ENCODE data around the gene PXT1.

PXT1 gene

GRCh38 chr6:36360241-36361054 lies 82.2 kb downstream of the PXT1 start:
- peak; percentile 74 for TF ChIP-seq CTCF (IDR thresholded peaks at IDR 0.05; ENCODE audit: borderline replicate concordance, control extremely low read depth, extremely low read depth, insufficient read depth, missing control alignments)
- DNase-seq (ENCODE audit: low spot score) = peak; percentile 78
- in situ Hi-C loops (cut with MboI; ENCODE audit: low sequenced_read_pairs, unreplicated experiment) = no loop called here

GRCh38 chr6:36358226-36358915 lies 84.3 kb downstream of the PXT1 start:
- in situ Hi-C loops (cut with MboI; ENCODE audit: low sequenced_read_pairs, unreplicated experiment) = no loop called here
- no peak for TF ChIP-seq CTCF (IDR thresholded peaks at IDR 0.05; ENCODE audit: borderline replicate concordance, control extremely low read depth, extremely low read depth, insufficient read depth, missing control alignments)
- no peak for DNase-seq (ENCODE audit: low spot score)

- DNase-seq (ENCODE audit: low spot score) = no peak
- in situ Hi-C loops (cut with MboI; ENCODE audit: low sequenced_read_pairs, unreplicated experiment) = no loop called here
- no peak for TF ChIP-seq CTCF (IDR thresholded peaks at IDR 0.05; ENCODE audit: borderline replicate concordance, control extremely low read depth, extremely low read depth, insufficient read depth, missing control alignments)
Observed at GRCh38 chr6:36357872-36358225, 84.8 kb downstream of the PXT1 start.

GRCh38 chr6:36355819-36356218 lies 86.8 kb downstream of the PXT1 start:
- no peak for DNase-seq (ENCODE audit: low spot score)
- in situ Hi-C loops (cut with MboI; ENCODE audit: low sequenced_read_pairs, unreplicated experiment) = no loop called here
- TF ChIP-seq CTCF (IDR thresholded peaks at IDR 0.05; ENCODE audit: borderline replicate concordance, control extremely low read depth, extremely low read depth, insufficient read depth, missing control alignments) = no peak

- DNase-seq (ENCODE audit: low spot score) = no peak
- in situ Hi-C loops (cut with MboI; ENCODE audit: low sequenced_read_pairs, unreplicated experiment) = no loop called here
- TF ChIP-seq CTCF (IDR thresholded peaks at IDR 0.05; ENCODE audit: borderline replicate concordance, control extremely low read depth, extremely low read depth, insufficient read depth, missing control alignments) = no peak
Observed at GRCh38 chr6:36353411-36353915, 89.2 kb downstream of the PXT1 start.

GRCh38 chr6:36352477-36353157 lies 90.0 kb downstream of the PXT1 start:
- in situ Hi-C loops (cut with MboI; ENCODE audit: low sequenced_read_pairs, unreplicated experiment) = no loop called here
- no peak for DNase-seq (ENCODE audit: low spot score)
- no peak for TF ChIP-seq CTCF (IDR thresholded peaks at IDR 0.05; ENCODE audit: borderline replicate concordance, control extremely low read depth, extremely low read depth, insufficient read depth, missing control alignments)

Data from GM13976 (cell line).